Stomach (tissue), 9 donors: Measurements from ENCODE around the gene TMEM106C. TPM values are rescaled to one million over a fixed set of nuclear protein-coding genes. Genes with fewer than 3 reads are reported as not detected.

Experiments
- DNase-seq, 2 donors: peaks; one replicate each; pipeline versions ENCODE4 v3.0.0 to v3.0.0-alpha.2; 2013 to 2019
- H3K27ac ChIP-seq, 5 donors: fragments of 200-600 bp in 4 of 5; sonication (generic) in 4 of 5; one replicate each; pipeline ENCODE4 v1.5.1; 2013 to 2019; ENCODE audit warnings: mild to moderate bottlenecking in 1 of 5, moderate library complexity in 1 of 5
- H3K27me3 ChIP-seq, 3 donors: fragments of 200-600 bp; sonication (generic); one replicate each; pipeline ENCODE4 v1.5.1; 2017 to 2019; ENCODE audit warnings: mixed run types in 1 of 3
- H3K36me3 ChIP-seq, 4 donors: fragments of 200-600 bp; sonication (generic); 1 replicate in 3 of 4; 2 replicates in 1 of 4; pipeline ENCODE4 v1.5.1; 2016 to 2019
- H3K4me1 ChIP-seq, 4 donors: fragments of 200-600 bp; sonication (generic); one replicate each; pipeline ENCODE4 v1.5.1; 2016 to 2019
- H3K4me3 ChIP-seq, 4 donors: fragments of 200-600 bp; sonication (generic) in 3 of 4; one replicate each; pipeline ENCODE4 v1.5.1; 2016 to 2019; ENCODE audit warnings: mild to moderate bottlenecking in 1 of 4
- H3K9me3 ChIP-seq, 4 donors: fragments of 200-600 bp; sonication (generic); one replicate each; pipeline ENCODE4 v1.5.1; 2016 to 2019
- CTCF ChIP-seq, 7 experiments: fragments of 450-650 bp in 4 of 7; fragments of 200-600 bp in 3 of 7; sonication (generic) in 3 of 7; IDR thresholded peaks; one replicate each; pipeline ENCODE4 v1.5.1; 2016 to 2019; ENCODE audit warnings: antibody characterized with exemption in 7 of 7, control low read depth in 2 of 7, mild to moderate bottlenecking in 1 of 7
- EP300 ChIP-seq: sonication (generic); formaldehyde crosslinking; IDR thresholded peaks from one replicate; pipeline ENCODE4 v1.6.1; 2017; ENCODE audit warnings: antibody characterized with exemption
- POLR2A ChIP-seq, 4 donors: fragments of 450-650 bp; IDR thresholded peaks; one replicate each; pipeline ENCODE4 v1.6.1; 2016; ENCODE audit warnings: antibody characterized with exemption in 4 of 4, control low read depth in 2 of 4, mild to moderate bottlenecking in 1 of 4, moderate library complexity in 1 of 4
- POLR2AphosphoS5 ChIP-seq, 3 donors: sonication (generic); formaldehyde crosslinking; IDR thresholded peaks; one replicate each; pipeline ENCODE4 v1.6.1; 2016; ENCODE audit warnings: antibody characterized with exemption in 3 of 3
- WGBS, 5 donors: extraction: QIAGEN DNeasy Blood & Tissue Kit in 3 of 5; methylation state at CpG; one replicate each; pipeline versions ENCODE4 v1.1.5 to v1.1.7; 2013 to 2018; 5-methylcytosine and 5-hydroxymethylcytosine counted together
- intact Hi-C: fragments of 100-400 bp; cut with DNase I; formaldehyde crosslinking; loops from one replicate; pipeline ENCODE4 v1.15.1; 2023; ENCODE audit warnings: low total_unique reads
- polyA plus RNA-seq, 3 donors: library from polyadenylated mRNA; stranded (reverse); fragments of 200-250 nt; gene quantifications; one replicate each; pipeline ENCODE4 v1.2.3, GENCODE V29; 2013
- total RNA-seq, 5 donors: library from RNA; depleted of rRNA; stranded (reverse); fragments of >200 nt; gene quantifications; one replicate each; pipeline versions ENCODE4 v1.1.0 to v1.2.3, GENCODE V29; 2014 to 2016
- donor health status: healthy with polysubstance abuse.
- donor health status: Bipolar disorder and iron deficiency.
- donor health status: healthy.

The TMEM106C gene
- total and polyA plus RNA-seq, 8 donors = 29.8 to 254 (median 61.9) TPM

GRCh38 chr12:47993491-47993890, 30.1 kb downstream of the TMEM106C start:
- Histone ChIP-seq H3K27me3 (peaks cover 0 to 38% (median 0%) of the 10 kb centered on the region in 3 donors), H3K36me3 (no peaks in the 10 kb centered on the region), H3K9me3 (no peaks in the 10 kb centered on the region), H3K27ac (no peak overlapping the region), H3K4me3 (no peak overlapping the region), H3K4me1 (peaks cover 7 to 14% (median 11%) of the 10 kb centered on the region in 4 donors)
- TF ChIP-seq POLR2A (IDR thresholded peaks at IDR 0.05) = no peak
- TF ChIP-seq CTCF (IDR thresholded peaks at IDR 0.05) = no peak
- TF ChIP-seq POLR2AphosphoS5 (IDR thresholded peaks at IDR 0.05) = no peak
- no peak for TF ChIP-seq EP300
- 94 to 100% (median 98%) methylated on average over 5 of the region's 5 CpGs for WGBS, 5 donors
- intact Hi-C loops = no loop called here
- no peak for DNase-seq

- Histone ChIP-seq H3K27ac (no peak overlapping the region), H3K9me3 (no peaks in the 10 kb centered on the region), H3K27me3 (peaks cover 0 to 63% (median 11%) of the 10 kb centered on the region in 3 donors), H3K4me3 (no peak overlapping the region), H3K4me1 (peaks cover 9 to 16% (median 15%) of the 10 kb centered on the region in 4 donors), H3K36me3 (no peaks in the 10 kb centered on the region)
- DNase-seq = peak; percentile 65 to 84
- intact Hi-C loops = no loop called here
- TF ChIP-seq CTCF (IDR thresholded peaks at IDR 0.05) = no peak
- no peak for TF ChIP-seq POLR2AphosphoS5 (IDR thresholded peaks at IDR 0.05)
- no peak for TF ChIP-seq POLR2A (IDR thresholded peaks at IDR 0.05)
- TF ChIP-seq EP300 = no peak
- WGBS, 5 donors = 31 to 41% (median 39%) methylated on average over 4 of the region's 4 CpGs
These were observed 32.6 kb downstream of the TMEM106C start for GRCh38 chr12:47995981-47996401.

GRCh38 chr12:47997321-47997720, 33.9 kb downstream of the TMEM106C start:
- H3K27me3 ChIP-seq = peaks cover 0 to 77% (median 22%) of the 10 kb centered on the region in 3 donors
- WGBS, 5 donors = 32 to 47% (median 41%) methylated on average over 3 of the region's 3 CpGs

DNA sequence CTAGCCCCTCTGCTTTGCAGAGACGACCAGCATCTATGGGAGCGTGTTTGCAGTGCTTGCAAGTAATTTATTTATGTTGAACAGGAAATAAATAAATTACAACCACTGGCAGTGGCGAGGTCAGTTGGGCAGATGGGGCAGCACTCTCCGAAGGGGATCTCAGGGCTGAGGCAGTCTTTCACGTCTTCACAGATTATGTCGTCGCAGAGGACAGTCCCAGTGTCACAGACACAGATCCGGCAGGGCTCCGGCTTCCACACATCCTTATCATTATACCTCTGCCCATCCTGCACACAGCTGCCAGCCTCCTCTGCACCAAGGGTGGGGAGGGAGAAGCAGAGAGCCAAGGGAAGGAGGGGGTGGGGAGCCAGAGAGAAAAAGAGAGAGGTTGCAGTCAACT, 36.4 kb downstream of the TMEM106C start:
- intact Hi-C loops = no loop called here
- Histone ChIP-seq H3K9me3 (no peaks in the 10 kb centered on the region), H3K36me3 (no peaks in the 10 kb centered on the region), H3K4me1 (peaks cover 47 to 54% (median 52%) of the 10 kb centered on the region in 4 donors), H3K27me3 (peaks cover 14 to 89% (median 47%) of the 10 kb centered on the region in 3 donors), H3K27ac (no peak overlapping the region), H3K4me3 (no peak overlapping the region)
- whole genome bisulfite sequencing, 5 donors = 69 to 83% (median 72%) methylated on average over 9 of the region's 9 CpGs
- DNase-seq = no peak
- TF ChIP-seq POLR2A (IDR thresholded peaks at IDR 0.05) (no peak), POLR2AphosphoS5 (IDR thresholded peaks at IDR 0.05) (no peak), EP300 (no peak), CTCF (IDR thresholded peaks at IDR 0.05) (no peak)

More at GRCh38 chr12:47997321-47997720, 33.9 kb downstream of the TMEM106C start:
- Histone ChIP-seq H3K4me1 (peaks cover 22 to 29% (median 27%) of the 10 kb centered on the region in 4 donors), H3K36me3 (no peaks in the 10 kb centered on the region), H3K27ac (no peak overlapping the region), H3K4me3 (no peak overlapping the region), H3K9me3 (no peaks in the 10 kb centered on the region)
- peak in 1 of 2 donors; percentile 51 for DNase-seq
- intact Hi-C loops = no loop called here
- no peak for TF ChIP-seq POLR2A (IDR thresholded peaks at IDR 0.05)
- no peak for TF ChIP-seq CTCF (IDR thresholded peaks at IDR 0.05)
- no peak for TF ChIP-seq POLR2AphosphoS5 (IDR thresholded peaks at IDR 0.05)
- no peak for TF ChIP-seq EP300
